Adipocyte (in vitro differentiated cells): ENCODE measurements around the gene PLXNA1.

Experiments
- DNase-seq: peaks from one replicate; pipeline ENCODE4 v3.0.0-alpha.2; 2015; ENCODE audit warnings: low read depth
- H3K27me3 ChIP-seq: replicated peaks from 2 replicates; pipeline ENCODE4 v1.7.0; 2013; ENCODE audit warnings: mild to moderate bottlenecking, low read length, moderate library complexity; ENCODE audit not compliant: control insufficient read depth, insufficient read depth
- H3K36me3 ChIP-seq: 2 replicates; pipeline ENCODE4 v1.7.0; 2013; ENCODE audit warnings: low read length, mild to moderate bottlenecking, moderate library complexity; ENCODE audit not compliant: control insufficient read depth, insufficient read depth, severe bottlenecking
- H3K4me1 ChIP-seq: 2 replicates; pipeline ENCODE4 v1.7.0; 2013; ENCODE audit warnings: mild to moderate bottlenecking, low read length, moderate library complexity; ENCODE audit not compliant: control insufficient read depth, insufficient read depth
- H3K4me3 ChIP-seq: 2 replicates; pipeline ENCODE4 v1.7.0; 2013; ENCODE audit warnings: mild to moderate bottlenecking, low read length, moderate library complexity
- H3K9ac ChIP-seq: 2 replicates; pipeline ENCODE4 v1.7.0; 2013; ENCODE audit warnings: mild to moderate bottlenecking, low read length, moderate library complexity
- H3K9me3 ChIP-seq: 2 replicates; pipeline ENCODE4 v1.7.0; 2013; ENCODE audit warnings: mild to moderate bottlenecking, low read length, moderate library complexity; ENCODE audit not compliant: control insufficient read depth

PLXNA1 gene

GRCh38 chr3:126982471-126983175, at the start of gene PLXNA1:
Gene PLXNA1 (plus strand): TSS chr3:126983115. CDS start chr3:126988594, 5,479 bp downstream.
- H3K9me3 ChIP-seq, result no peaks in the 10 kb centered on the region
- H3K9ac ChIP-seq, result peak within 1 kb of the TSS; percentile 91
- peaks cover 20% of the 10 kb centered on the region for H3K4me1 ChIP-seq
- H3K36me3 ChIP-seq, result no peaks in the 10 kb centered on the region
- peak within 1 kb of the TSS; percentile 83 for H3K4me3 ChIP-seq
- DNase-seq, result peak; percentile 90
- no peaks in the 10 kb centered on the region for H3K27me3 ChIP-seq

- no peaks in the 10 kb centered on the region for H3K27me3 ChIP-seq
- peaks cover 18% of the 10 kb centered on the region for H3K4me1 ChIP-seq
- no peak overlapping the region for H3K9ac ChIP-seq
- no peak overlapping the region for H3K4me3 ChIP-seq
- DNase-seq, result no peak
- no peaks in the 10 kb centered on the region for H3K9me3 ChIP-seq
- H3K36me3 ChIP-seq, result no peaks in the 10 kb centered on the region
Observed at GRCh38 chr3:126934031-126934531, 48.8 kb upstream of the PLXNA1 start.

GRCh38 chr3:126934991-126935390, 47.9 kb upstream of the PLXNA1 start:
- H3K4me1 ChIP-seq, result peaks cover 21% of the 10 kb centered on the region

GRCh38 chr3:126935756-126936509, 47.0 kb upstream of the PLXNA1 start:
- Histone ChIP-seq H3K9me3 (no peaks in the 10 kb centered on the region), H3K4me1 (peaks cover 21% of the 10 kb centered on the region), H3K4me3 (no peak overlapping the region), H3K9ac (no peak overlapping the region), H3K27me3 (no peaks in the 10 kb centered on the region), H3K36me3 (no peaks in the 10 kb centered on the region)
- DNase-seq, result no peak

More at GRCh38 chr3:126934991-126935390, 47.9 kb upstream of the PLXNA1 start:
- Histone ChIP-seq H3K4me3 (no peak overlapping the region), H3K9ac (no peak overlapping the region), H3K27me3 (no peaks in the 10 kb centered on the region), H3K36me3 (no peaks in the 10 kb centered on the region), H3K9me3 (no peaks in the 10 kb centered on the region)
- DNase-seq, result no peak

- Histone ChIP-seq H3K9me3 (no peaks in the 10 kb centered on the region), H3K4me3 (no peak overlapping the region), H3K4me1 (peaks cover 20% of the 10 kb centered on the region), H3K36me3 (no peaks in the 10 kb centered on the region), H3K27me3 (no peaks in the 10 kb centered on the region), H3K9ac (no peak overlapping the region)
- DNase-seq, result no peak
Observed at GRCh38 chr3:126936853-126937425, 46.0 kb upstream of the PLXNA1 start.

- H3K4me1 ChIP-seq, result peaks cover 14% of the 10 kb centered on the region
- H3K4me3 ChIP-seq, result no peak overlapping the region
- no peak for DNase-seq
- no peaks in the 10 kb centered on the region for H3K36me3 ChIP-seq
- no peaks in the 10 kb centered on the region for H3K9me3 ChIP-seq
- no peaks in the 10 kb centered on the region for H3K27me3 ChIP-seq
- no peak overlapping the region for H3K9ac ChIP-seq
Observed at GRCh38 chr3:126937533-126937932, 45.4 kb upstream of the PLXNA1 start.

GRCh38 chr3:126937973-126938372, 44.9 kb upstream of the PLXNA1 start:
- Histone ChIP-seq H3K9me3 (no peaks in the 10 kb centered on the region), H3K4me3 (no peak overlapping the region), H3K4me1 (peaks cover 13% of the 10 kb centered on the region), H3K27me3 (no peaks in the 10 kb centered on the region), H3K36me3 (no peaks in the 10 kb centered on the region), H3K9ac (no peak overlapping the region)
- DNase-seq, result no peak

- Histone ChIP-seq H3K36me3 (no peaks in the 10 kb centered on the region), H3K4me3 (no peak overlapping the region), H3K9ac (no peak overlapping the region), H3K27me3 (no peaks in the 10 kb centered on the region), H3K9me3 (no peaks in the 10 kb centered on the region), H3K4me1 (peaks cover 13% of the 10 kb centered on the region)
- no peak for DNase-seq
Observed at GRCh38 chr3:126938520-126939337, 44.2 kb upstream of the PLXNA1 start.

- no peaks in the 10 kb centered on the region for H3K27me3 ChIP-seq
- H3K4me3 ChIP-seq, result no peak overlapping the region
- no peaks in the 10 kb centered on the region for H3K36me3 ChIP-seq
- DNase-seq, result no peak
- no peak overlapping the region for H3K9ac ChIP-seq
- H3K9me3 ChIP-seq, result no peaks in the 10 kb centered on the region
- H3K4me1 ChIP-seq, result peaks cover 13% of the 10 kb centered on the region
Observed at GRCh38 chr3:126939338-126939718, 43.6 kb upstream of the PLXNA1 start.

GRCh38 chr3:126939733-126940132, 43.2 kb upstream of the PLXNA1 start:
- Histone ChIP-seq H3K27me3 (no peaks in the 10 kb centered on the region), H3K9ac (no peak overlapping the region), H3K36me3 (no peaks in the 10 kb centered on the region), H3K9me3 (no peaks in the 10 kb centered on the region), H3K4me1 (peaks cover 13% of the 10 kb centered on the region), H3K4me3 (no peak overlapping the region)
- DNase-seq, result no peak
